IPS DF 4.7 (cell line): ENCODE results near the gene SEMA6B.

Experiments used
- DNase-seq: peaks from one replicate; pipeline ENCODE4 v3.0.0-alpha.2; 2013; ENCODE audit warnings: low spot score; ENCODE audit errors: extremely low read depth

Gene SEMA6B

GRCh38 chr19:4494691-4495064, 64.8 kb downstream of the SEMA6B start:
- no peak for DNase-seq

DNA sequence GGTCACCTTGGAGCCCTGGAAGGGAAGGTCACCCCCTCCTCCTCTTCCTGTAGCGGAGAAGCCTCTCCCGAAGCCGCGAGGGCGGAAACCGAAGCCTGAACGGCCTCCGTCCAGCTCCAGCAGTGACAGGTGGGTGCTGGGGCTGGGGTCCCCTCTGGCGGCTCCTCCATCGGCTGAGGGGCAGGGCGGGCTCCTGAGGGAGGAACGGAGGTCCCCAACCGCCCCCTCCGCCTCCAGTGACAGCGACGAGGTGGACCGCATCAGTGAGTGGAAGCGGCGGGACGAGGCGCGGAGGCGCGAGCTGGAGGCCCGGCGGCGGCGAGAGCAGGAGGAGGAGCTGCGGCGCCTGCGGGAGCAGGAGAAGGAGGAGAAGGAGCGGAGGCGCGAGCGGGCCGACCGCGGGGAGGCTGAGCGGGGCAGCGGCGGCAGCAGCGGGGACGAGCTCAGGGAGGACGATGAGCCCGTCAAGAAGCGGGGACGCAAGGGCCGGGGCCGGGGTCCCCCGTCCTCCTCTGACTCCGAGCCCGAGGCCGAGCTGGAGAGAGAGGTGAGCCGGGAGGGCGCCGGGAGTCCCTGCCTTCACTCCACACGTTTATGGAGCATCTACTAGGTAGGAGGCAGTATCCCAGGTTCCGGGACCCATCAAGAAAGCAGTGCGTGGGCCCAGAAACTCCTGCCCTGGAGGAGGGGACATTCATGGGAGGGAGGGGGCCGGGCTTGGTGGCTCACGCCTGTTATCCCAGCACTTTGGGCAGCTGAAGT, 65.4 kb downstream of the SEMA6B start:
- DNase-seq, result no peak

- no peak for DNase-seq
Measured at GRCh38 chr19:4493104-4493928, 66.2 kb downstream of the SEMA6B start.
